ENCODE data around the gene CIT.
"Not testable (repeated sequence)": the region's sequence is repeated elsewhere in the genome, so short reads cannot be mapped to it uniquely, and the experiment has no call there.

The CIT gene

DNA sequence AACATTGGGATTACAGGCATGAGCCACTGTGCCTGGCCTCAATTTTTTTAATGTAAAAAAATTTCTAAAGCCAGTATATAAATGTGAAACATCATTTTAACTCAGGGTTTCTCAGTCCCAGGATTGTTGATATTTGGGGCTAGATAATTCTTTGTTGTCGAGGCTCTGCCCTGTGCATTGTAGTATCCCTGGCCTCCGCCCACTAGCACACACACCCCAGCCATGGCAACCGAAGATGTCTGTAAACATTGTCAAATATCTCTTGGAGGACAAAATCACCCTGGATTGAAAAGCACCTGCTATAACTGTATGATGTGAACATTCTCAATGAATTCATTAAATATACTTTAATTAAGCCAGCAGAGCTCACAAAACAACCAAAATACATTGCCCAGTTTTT, 8.4 kb upstream of the CIT start:
- no peak for FAIRE-seq
- TF ChIP-seq CTCF (IDR thresholded peaks at IDR 0.05; ENCODE audit: insufficient read depth, missing control alignments): no peak
- DNase-seq (ENCODE audit: insufficient read length, low spot score): no peak

GRCh38 chr12:119883791-119884190, 6.7 kb upstream of the CIT start:
- not testable (repeated sequence) for DNase-seq (ENCODE audit: insufficient read length, low spot score); FAIRE-seq

GRCh38 chr12:119883237-119883636, 6.1 kb upstream of the CIT start:
- DNase-seq (ENCODE audit: insufficient read length, low spot score): no peak
- FAIRE-seq: no peak
- no peak for TF ChIP-seq CTCF (IDR thresholded peaks at IDR 0.05; ENCODE audit: insufficient read depth, missing control alignments)

GRCh38 chr12:119877639-119877948, 474 bp upstream of the CIT start:
- DNase-seq (ENCODE audit: insufficient read length, low spot score) (no peak), FAIRE-seq (no peak)

GRCh38 chr12:119870457-119870856, 6.7 kb downstream of the CIT start:
- DNase-seq (ENCODE audit: insufficient read length, low spot score): no peak
- TF ChIP-seq CTCF (IDR thresholded peaks at IDR 0.05; ENCODE audit: insufficient read depth, missing control alignments): no peak
- no peak for FAIRE-seq

More at GRCh38 chr12:119877639-119877948, 474 bp upstream of the CIT start:
- TF ChIP-seq CTCF (IDR thresholded peaks at IDR 0.05; ENCODE audit: insufficient read depth, missing control alignments): no peak

- DNase-seq (ENCODE audit: insufficient read length, low spot score) (no peak), FAIRE-seq (no peak)
- TF ChIP-seq CTCF (IDR thresholded peaks at IDR 0.05; ENCODE audit: insufficient read depth, missing control alignments): no peak
These were observed 7.4 kb downstream of the CIT start for GRCh38 chr12:119869720-119870119.

DNA sequence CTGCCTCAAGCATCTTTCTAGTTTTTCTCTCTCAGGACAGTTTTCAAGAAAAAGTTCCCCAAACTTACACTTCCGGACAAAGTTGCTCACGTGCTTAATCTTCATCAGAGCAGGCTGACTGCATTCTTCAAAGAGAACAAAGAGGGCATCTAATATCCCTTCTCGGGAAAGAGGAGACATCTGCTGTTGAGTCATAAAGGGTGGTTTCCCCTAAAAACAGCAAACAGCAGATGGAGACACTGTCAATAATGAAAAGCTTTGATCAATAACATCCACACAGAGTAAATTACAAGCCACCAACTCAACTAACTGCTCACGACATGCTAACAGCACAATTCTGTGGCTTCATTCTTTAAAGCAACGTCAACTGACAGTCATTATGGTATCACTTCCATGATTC, 8.1 kb downstream of the CIT start:
- FAIRE-seq (no peak), DNase-seq (ENCODE audit: insufficient read length, low spot score) (no peak)
- TF ChIP-seq CTCF (IDR thresholded peaks at IDR 0.05; ENCODE audit: insufficient read depth, missing control alignments): no peak

- no peak for TF ChIP-seq CTCF (IDR thresholded peaks at IDR 0.05; ENCODE audit: insufficient read depth, missing control alignments)
- FAIRE-seq (no peak), DNase-seq (ENCODE audit: insufficient read length, low spot score) (no peak)
These were observed 12.5 kb downstream of the CIT start for GRCh38 chr12:119864591-119864990.
